K562 (cell line): ENCODE results near the gene PPT1. TPM values are rescaled to one million over a fixed set of nuclear protein-coding genes. Genes with fewer than 3 reads are reported as not detected.

Source experiments
- DLX4 ChIP-seq: fragments of 250-450 bp; sonication (Bioruptor Pico); IDR thresholded peaks from 2 replicates; pipeline ENCODE4 v1.6.1; 2021; ENCODE audit warnings: mild to moderate bottlenecking
- GTF2F1 ChIP-seq: IDR thresholded peaks from 2 replicates; pipeline ENCODE4 v1.6.1; 2011; ENCODE audit warnings: low read depth, low read length, improper control_type of control experiment
- MCM3 ChIP-seq: fragments of 450-650 bp; IDR thresholded peaks from 2 replicates; pipeline ENCODE4 v1.6.1; 2016
- MYNN ChIP-seq, 2 experiments: sonication (generic); formaldehyde crosslinking in 1 of 2; IDR thresholded peaks; 2 replicates each; pipeline versions ENCODE4 v1.5.0 to v1.6.1; 2016 to 2020; ENCODE audit warnings: antibody characterized with exemption in 1 of 2, missing genetic modification reagents in 1 of 2
- NRF1 ChIP-seq, 2 experiments: fragments of 450-650 bp; IDR thresholded peaks in 1 of 2; conservative IDR thresholded peaks in 1 of 2; 2 replicates each; pipeline ENCODE4 v1.6.1; 2014; ENCODE audit warnings: mild to moderate bottlenecking in 2 of 2
- POLR3A ChIP-seq: IDR thresholded peaks from 2 replicates; pipeline ENCODE4 v1.6.1; 2011; ENCODE audit warnings: borderline replicate concordance, mild to moderate bottlenecking, moderate library complexity; ENCODE audit not compliant: insufficient read length, insufficient read depth; ENCODE audit errors: extremely low read depth
- SMARCC2 ChIP-seq: fragments of 450-650 bp; IDR thresholded peaks from 2 replicates; pipeline ENCODE4 v1.6.1; 2017; ENCODE audit warnings: antibody characterized with exemption, moderate library complexity, mild to moderate bottlenecking, low read depth
- TOE1 ChIP-seq, 2 experiments: fragments of 450-650 bp in 1 of 2; sonication (generic) in 1 of 2; formaldehyde crosslinking in 1 of 2; IDR thresholded peaks; 2 replicates each; pipeline versions ENCODE4 v1.7.1 to v1.8.0; 2016 to 2022; ENCODE audit warnings: borderline replicate concordance in 2 of 2, mild to moderate bottlenecking in 2 of 2, antibody characterized with exemption in 1 of 2, inconsistent platforms in 1 of 2, low read depth in 1 of 2, missing genetic modification reagents in 1 of 2, moderate library complexity in 1 of 2
- ZNF511 ChIP-seq: sonication (generic); formaldehyde crosslinking; IDR thresholded peaks from 2 replicates; pipeline ENCODE4 v1.8.0; 2022; ENCODE audit warnings: mild to moderate bottlenecking, missing genetic modification reagents
- polyA plus RNA-seq, 8 experiments: library from polyadenylated mRNA; depleted of rRNA in 4 of 8; stranded (reverse) in 5 of 8; unstranded in 3 of 8; fragments of >200 nt; fragmentation: Nextera tagmentation in 2 of 8; fragmentation: Illumina TruSeq in 1 of 8; extraction: Ambion mirVana in 2 of 8; extraction: Trizol in 1 of 8; gene quantifications; 2 replicates each; pipeline versions ENCODE4 v1.2.1 to v1.2.3, GENCODE V29; 2011 to 2014; ENCODE audit warnings: inconsistent platforms in 1 of 8, missing spikeins in 1 of 8
- total RNA-seq, 7 experiments: library from RNA; depleted of rRNA in 6 of 7; stranded (reverse); fragments of >200 nt in 6 of 7; fragmentation: Illumina TruSeq in 2 of 7; extraction: Trizol in 2 of 7; gene quantifications; 2 replicates each; pipeline versions ENCODE4 v1.2.1 to v1.2.3, GENCODE V29; 2011 to 2021; ENCODE audit warnings: low replicate concordance in 1 of 7
- TF ChIP-seq, protein P1 (sequence below): IDR thresholded peaks from 2 replicates; pipeline ENCODE4 v1.6.1; 2016; ENCODE audit warnings: missing genetic modification characterization, missing compliant biosample characterization
- TF ChIP-seq, protein P2 (sequence below): fragments of 450-650 bp; formaldehyde crosslinking; IDR thresholded peaks from 2 replicates; pipeline ENCODE4 v1.4.0; 2022; ENCODE audit warnings: missing genetic modification characterization
- TF ChIP-seq, protein P3 (sequence below): IDR thresholded peaks from 2 replicates; pipeline ENCODE4 v1.6.1; 2011; ENCODE audit warnings: borderline replicate concordance, low read depth, mild to moderate bottlenecking, moderate library complexity, low read length; ENCODE audit not compliant: insufficient read depth, poor library complexity, severe bottlenecking
- TF ChIP-seq, protein P4 (sequence below): fragments of 250-450 bp; sonication (Bioruptor Pico); IDR thresholded peaks from 2 replicates; pipeline ENCODE4 v1.4.0; 2020

PPT1 gene
- total and polyA plus RNA-seq, 9 of the 15 experiments (the other 6 are each of a cell fraction or from before 2014, with no cell fraction given): 72.2 to 285 (median 143) TPM

GRCh38 chr1:40032240-40032891, 64.7 kb downstream of the PPT1 start (continued):
- TF ChIP-seq, protein P1, sequence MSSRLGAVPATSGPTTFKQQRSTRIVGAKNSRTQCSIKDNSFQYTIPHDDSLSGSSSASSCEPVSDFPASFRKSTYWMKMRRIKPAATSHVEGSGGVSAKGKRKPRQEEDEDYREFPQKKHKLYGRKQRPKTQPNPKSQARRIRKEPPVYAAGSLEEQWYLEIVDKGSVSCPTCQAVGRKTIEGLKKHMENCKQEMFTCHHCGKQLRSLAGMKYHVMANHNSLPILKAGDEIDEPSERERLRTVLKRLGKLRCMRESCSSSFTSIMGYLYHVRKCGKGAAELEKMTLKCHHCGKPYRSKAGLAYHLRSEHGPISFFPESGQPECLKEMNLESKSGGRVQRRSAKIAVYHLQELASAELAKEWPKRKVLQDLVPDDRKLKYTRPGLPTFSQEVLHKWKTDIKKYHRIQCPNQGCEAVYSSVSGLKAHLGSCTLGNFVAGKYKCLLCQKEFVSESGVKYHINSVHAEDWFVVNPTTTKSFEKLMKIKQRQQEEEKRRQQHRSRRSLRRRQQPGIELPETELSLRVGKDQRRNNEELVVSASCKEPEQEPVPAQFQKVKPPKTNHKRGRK (tag): no peak
- TF ChIP-seq MCM3: no peak
- TF ChIP-seq, protein P2, sequence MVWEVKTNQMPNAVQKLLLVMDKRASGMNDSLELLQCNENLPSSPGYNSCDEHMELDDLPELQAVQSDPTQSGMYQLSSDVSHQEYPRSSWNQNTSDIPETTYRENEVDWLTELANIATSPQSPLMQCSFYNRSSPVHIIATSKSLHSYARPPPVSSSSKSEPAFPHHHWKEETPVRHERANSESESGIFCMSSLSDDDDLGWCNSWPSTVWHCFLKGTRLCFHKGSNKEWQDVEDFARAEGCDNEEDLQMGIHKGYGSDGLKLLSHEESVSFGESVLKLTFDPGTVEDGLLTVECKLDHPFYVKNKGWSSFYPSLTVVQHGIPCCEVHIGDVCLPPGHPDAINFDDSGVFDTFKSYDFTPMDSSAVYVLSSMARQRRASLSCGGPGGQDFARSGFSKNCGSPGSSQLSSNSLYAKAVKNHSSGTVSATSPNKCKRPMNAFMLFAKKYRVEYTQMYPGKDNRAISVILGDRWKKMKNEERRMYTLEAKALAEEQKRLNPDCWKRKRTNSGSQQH: no peak
- TF ChIP-seq MYNN (IDR thresholded peaks at IDR 0.05): no peak
- no peak for TF ChIP-seq MYNN (CRISPR knock-in tag; IDR thresholded peaks at IDR 0.05)
- no peak for TF ChIP-seq GTF2F1
- TF ChIP-seq ZNF511: no peak
- no peak for TF ChIP-seq TOE1 (IDR thresholded peaks at IDR 0.05; ENCODE audit: borderline replicate concordance)
- no peak for TF ChIP-seq TOE1 (CRISPR knock-in tag; IDR thresholded peaks at IDR 0.05; ENCODE audit: borderline replicate concordance, low read depth)
- TF ChIP-seq SMARCC2: peak; percentile 26; the same call in 1 of the 2 replicates
- TF ChIP-seq DLX4 (CRISPR knock-in tag): no peak
- TF ChIP-seq, protein P3, sequence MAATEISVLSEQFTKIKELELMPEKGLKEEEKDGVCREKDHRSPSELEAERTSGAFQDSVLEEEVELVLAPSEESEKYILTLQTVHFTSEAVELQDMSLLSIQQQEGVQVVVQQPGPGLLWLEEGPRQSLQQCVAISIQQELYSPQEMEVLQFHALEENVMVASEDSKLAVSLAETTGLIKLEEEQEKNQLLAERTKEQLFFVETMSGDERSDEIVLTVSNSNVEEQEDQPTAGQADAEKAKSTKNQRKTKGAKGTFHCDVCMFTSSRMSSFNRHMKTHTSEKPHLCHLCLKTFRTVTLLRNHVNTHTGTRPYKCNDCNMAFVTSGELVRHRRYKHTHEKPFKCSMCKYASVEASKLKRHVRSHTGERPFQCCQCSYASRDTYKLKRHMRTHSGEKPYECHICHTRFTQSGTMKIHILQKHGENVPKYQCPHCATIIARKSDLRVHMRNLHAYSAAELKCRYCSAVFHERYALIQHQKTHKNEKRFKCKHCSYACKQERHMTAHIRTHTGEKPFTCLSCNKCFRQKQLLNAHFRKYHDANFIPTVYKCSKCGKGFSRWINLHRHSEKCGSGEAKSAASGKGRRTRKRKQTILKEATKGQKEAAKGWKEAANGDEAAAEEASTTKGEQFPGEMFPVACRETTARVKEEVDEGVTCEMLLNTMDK: peak; percentile 61
- TF ChIP-seq, protein P4, sequence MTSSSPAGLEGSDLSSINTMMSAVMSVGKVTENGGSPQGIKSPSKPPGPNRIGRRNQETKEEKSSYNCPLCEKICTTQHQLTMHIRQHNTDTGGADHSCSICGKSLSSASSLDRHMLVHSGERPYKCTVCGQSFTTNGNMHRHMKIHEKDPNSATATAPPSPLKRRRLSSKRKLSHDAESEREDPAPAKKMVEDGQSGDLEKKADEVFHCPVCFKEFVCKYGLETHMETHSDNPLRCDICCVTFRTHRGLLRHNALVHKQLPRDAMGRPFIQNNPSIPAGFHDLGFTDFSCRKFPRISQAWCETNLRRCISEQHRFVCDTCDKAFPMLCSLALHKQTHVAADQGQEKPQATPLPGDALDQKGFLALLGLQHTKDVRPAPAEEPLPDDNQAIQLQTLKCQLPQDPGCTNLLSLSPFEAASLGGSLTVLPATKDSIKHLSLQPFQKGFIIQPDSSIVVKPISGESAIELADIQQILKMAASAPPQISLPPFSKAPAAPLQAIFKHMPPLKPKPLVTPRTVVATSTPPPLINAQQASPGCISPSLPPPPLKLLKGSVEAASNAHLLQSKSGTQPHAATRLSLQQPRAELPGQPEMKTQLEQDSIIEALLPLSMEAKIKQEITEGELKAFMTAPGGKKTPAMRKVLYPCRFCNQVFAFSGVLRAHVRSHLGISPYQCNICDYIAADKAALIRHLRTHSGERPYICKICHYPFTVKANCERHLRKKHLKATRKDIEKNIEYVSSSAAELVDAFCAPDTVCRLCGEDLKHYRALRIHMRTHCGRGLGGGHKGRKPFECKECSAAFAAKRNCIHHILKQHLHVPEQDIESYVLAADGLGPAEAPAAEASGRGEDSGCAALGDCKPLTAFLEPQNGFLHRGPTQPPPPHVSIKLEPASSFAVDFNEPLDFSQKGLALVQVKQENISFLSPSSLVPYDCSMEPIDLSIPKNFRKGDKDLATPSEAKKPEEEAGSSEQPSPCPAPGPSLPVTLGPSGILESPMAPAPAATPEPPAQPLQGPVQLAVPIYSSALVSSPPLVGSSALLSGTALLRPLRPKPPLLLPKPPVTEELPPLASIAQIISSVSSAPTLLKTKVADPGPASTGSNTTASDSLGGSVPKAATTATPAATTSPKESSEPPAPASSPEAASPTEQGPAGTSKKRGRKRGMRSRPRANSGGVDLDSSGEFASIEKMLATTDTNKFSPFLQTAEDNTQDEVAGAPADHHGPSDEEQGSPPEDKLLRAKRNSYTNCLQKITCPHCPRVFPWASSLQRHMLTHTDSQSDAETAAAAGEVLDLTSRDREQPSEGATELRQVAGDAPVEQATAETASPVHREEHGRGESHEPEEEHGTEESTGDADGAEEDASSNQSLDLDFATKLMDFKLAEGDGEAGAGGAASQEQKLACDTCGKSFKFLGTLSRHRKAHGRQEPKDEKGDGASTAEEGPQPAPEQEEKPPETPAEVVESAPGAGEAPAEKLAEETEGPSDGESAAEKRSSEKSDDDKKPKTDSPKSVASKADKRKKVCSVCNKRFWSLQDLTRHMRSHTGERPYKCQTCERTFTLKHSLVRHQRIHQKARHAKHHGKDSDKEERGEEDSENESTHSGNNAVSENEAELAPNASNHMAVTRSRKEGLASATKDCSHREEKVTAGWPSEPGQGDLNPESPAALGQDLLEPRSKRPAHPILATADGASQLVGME (CRISPR knock-in tag): no peak
- no peak for TF ChIP-seq NRF1 (conservative IDR thresholded peaks at IDR 0.05 in 1 of 2, IDR thresholded peaks at IDR 0.05 in 1 of 2)
- no peak for TF ChIP-seq POLR3A
